ENCODE results near the gene IGF2R. TPM values are rescaled to one million over a fixed set of nuclear protein-coding genes. Genes with fewer than 3 reads are reported as not detected.

Gene IGF2R
- total RNA-seq, 1 experiment from 2014 or later: 127 TPM

DNA sequence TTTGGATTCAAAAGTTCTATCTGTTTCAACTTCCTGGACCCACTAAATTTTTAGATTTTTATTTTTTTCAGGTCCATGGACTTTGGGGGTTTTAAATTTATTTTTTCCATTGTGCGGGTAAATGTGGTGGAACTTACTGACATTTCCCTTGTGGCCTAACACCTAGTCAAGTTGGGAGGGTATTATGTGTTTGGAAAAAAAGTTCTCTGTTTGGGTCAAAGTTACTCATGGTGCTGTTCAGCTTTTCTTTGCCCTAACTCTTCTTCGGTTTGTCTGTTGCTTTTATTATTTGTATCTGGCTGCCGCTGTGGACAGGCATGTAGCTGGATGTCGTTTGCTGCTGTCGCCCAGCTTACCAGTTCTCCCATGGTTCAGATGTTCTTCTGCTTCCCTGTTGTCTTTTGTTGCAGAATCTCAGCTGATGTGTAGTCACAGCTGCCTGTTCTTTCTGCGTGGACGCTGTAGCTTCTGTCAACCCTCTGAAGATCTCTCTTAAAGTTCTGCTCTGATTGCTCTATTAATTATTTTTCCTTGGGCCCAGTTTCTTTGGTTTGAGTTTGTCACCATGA lies 7.9 kb downstream of the IGF2R start:
- CTCF ChIA-PET: no interaction called here
- no TSS peak for BruUV-seq (replicated peaks)
- no peaks in the 10 kb centered on the region for H3K27me3 Mint-ChIP-seq (ENCODE audit: unreplicated experiment)
- DNase-seq: no peak
- H3K36me3 Mint-ChIP-seq (ENCODE audit: insufficient read depth, unreplicated experiment): peaks cover 20% of the 10 kb centered on the region
- peak overlapping the region; percentile 15 for H3K4me3 Mint-ChIP-seq (ENCODE audit: low read depth, unreplicated experiment)
- H3K9me3 Mint-ChIP-seq (ENCODE audit: low read depth, unreplicated experiment): no peaks in the 10 kb centered on the region
- no peak for TF ChIP-seq CTCF (IDR thresholded peaks at IDR 0.05; ENCODE audit: unreplicated experiment)
- peaks cover 78% of the 10 kb centered on the region for H3K4me1 Mint-ChIP-seq (ENCODE audit: low read depth, unreplicated experiment)
- intact Hi-C loops (cut with micrococcal nuclease; ENCODE audit: unreplicated experiment): no loop called here
- peak overlapping the region; percentile 51 for H3K27ac Mint-ChIP-seq (ENCODE audit: unreplicated experiment)

- Mint-ChIP-seq H3K36me3 (ENCODE audit: insufficient read depth, unreplicated experiment) (peaks cover 23% of the 10 kb centered on the region), H3K4me1 (ENCODE audit: low read depth, unreplicated experiment) (peaks cover 84% of the 10 kb centered on the region), H3K4me3 (ENCODE audit: low read depth, unreplicated experiment) (peak overlapping the region; percentile 15), H3K27ac (ENCODE audit: unreplicated experiment) (peak overlapping the region; percentile 51), H3K9me3 (ENCODE audit: low read depth, unreplicated experiment) (no peaks in the 10 kb centered on the region), H3K27me3 (ENCODE audit: unreplicated experiment) (no peaks in the 10 kb centered on the region)
- CTCF ChIA-PET: no interaction called here
- TF ChIP-seq CTCF (IDR thresholded peaks at IDR 0.05; ENCODE audit: unreplicated experiment): no peak
- no TSS peak for BruUV-seq (replicated peaks)
- no peak for DNase-seq
- intact Hi-C loops (cut with micrococcal nuclease; ENCODE audit: unreplicated experiment): no loop called here
Observed at GRCh38 chr6:159977255-159977903, 8.5 kb downstream of the IGF2R start.

GRCh38 chr6:159977904-159978268 lies 9.0 kb downstream of the IGF2R start:
- no TSS peak for BruUV-seq (replicated peaks)
- intact Hi-C loops (cut with micrococcal nuclease; ENCODE audit: unreplicated experiment): no loop called here
- H3K27ac Mint-ChIP-seq (ENCODE audit: unreplicated experiment): peak overlapping the region; percentile 74
- no peak for DNase-seq
- H3K27me3 Mint-ChIP-seq (ENCODE audit: unreplicated experiment): no peaks in the 10 kb centered on the region
- H3K4me3 Mint-ChIP-seq (ENCODE audit: low read depth, unreplicated experiment): peak overlapping the region; percentile 37
- TF ChIP-seq CTCF (IDR thresholded peaks at IDR 0.05; ENCODE audit: unreplicated experiment): no peak
- peaks cover 84% of the 10 kb centered on the region for H3K4me1 Mint-ChIP-seq (ENCODE audit: low read depth, unreplicated experiment)
- no peaks in the 10 kb centered on the region for H3K9me3 Mint-ChIP-seq (ENCODE audit: low read depth, unreplicated experiment)
- CTCF ChIA-PET: interaction anchor here (0.7 kb wide), 1 partner anchor 535 kb away, joined by 3 read pairs; no protein-coding TSS in a partner anchor
- peaks cover 23% of the 10 kb centered on the region for H3K36me3 Mint-ChIP-seq (ENCODE audit: insufficient read depth, unreplicated experiment)

DNA sequence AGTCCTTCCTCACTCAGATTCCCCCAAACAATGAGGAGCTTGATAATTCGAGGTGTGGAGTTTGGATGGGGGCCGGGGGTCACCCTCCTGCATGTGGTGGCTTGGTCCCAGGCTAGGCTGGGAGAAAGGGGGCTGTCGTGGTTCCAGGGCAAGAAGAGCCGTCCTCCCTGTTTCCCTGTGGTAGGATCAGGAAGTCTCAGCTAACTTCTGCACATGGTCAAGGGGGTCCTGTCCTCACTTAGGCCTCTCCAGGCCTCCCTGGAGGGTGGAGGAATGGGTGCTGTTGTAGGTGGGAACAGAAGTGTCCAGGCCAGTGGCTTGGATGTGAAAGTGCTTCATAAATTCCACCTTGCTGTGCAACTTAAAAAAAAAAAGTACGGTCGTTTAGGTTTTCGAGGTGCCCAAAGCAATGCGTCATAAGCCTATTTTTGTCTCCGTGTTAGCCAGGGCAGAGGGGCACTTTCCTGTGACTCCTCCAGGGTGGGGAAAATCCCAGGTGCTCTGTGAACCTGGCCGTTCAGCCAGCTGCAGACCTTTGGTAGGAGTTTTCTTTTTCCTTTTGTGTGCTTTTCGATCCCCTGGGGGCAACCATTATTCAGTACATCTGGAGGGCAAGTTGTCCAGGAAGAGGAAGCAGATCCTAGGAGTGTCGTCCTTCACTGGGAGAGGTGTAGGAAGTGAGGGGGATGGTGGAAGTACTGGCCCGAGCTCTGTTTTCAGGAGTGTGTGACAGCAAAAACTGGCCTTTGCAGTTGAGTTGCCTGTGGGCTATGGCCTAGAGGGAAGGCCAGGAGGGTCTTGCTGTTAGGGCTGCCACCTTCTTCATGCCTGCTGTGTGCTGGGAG lies 9.6 kb downstream of the IGF2R start:
- Mint-ChIP-seq H3K27me3 (ENCODE audit: unreplicated experiment) (no peaks in the 10 kb centered on the region), H3K4me1 (ENCODE audit: low read depth, unreplicated experiment) (peaks cover 84% of the 10 kb centered on the region), H3K4me3 (ENCODE audit: low read depth, unreplicated experiment) (peak overlapping the region; percentile 37), H3K9me3 (ENCODE audit: low read depth, unreplicated experiment) (no peaks in the 10 kb centered on the region), H3K36me3 (ENCODE audit: insufficient read depth, unreplicated experiment) (peaks cover 23% of the 10 kb centered on the region), H3K27ac (ENCODE audit: unreplicated experiment) (peak overlapping the region; percentile 74)
- DNase-seq: peak; percentile 45
- no TSS peak for BruUV-seq (replicated peaks)
- CTCF ChIA-PET: interaction anchor here (0.7 to 1.1 kb wide), 4 partner anchors 8 to 534 kb away, joined by 3 to 4 read pairs (median 3); no protein-coding TSS in a partner anchor
- intact Hi-C loops (cut with micrococcal nuclease; ENCODE audit: unreplicated experiment): no loop called here
- no peak for TF ChIP-seq CTCF (IDR thresholded peaks at IDR 0.05; ENCODE audit: unreplicated experiment)

Data from Calu3 (cell line).